Endothelial cell (in vitro differentiated cells): Measurements from ENCODE around the gene ZNF641. TPM values are rescaled to one million over a fixed set of nuclear protein-coding genes. Genes with fewer than 3 reads are reported as not detected.

Source experiments
- DNase-seq: peaks from one replicate; pipeline ENCODE4 v3.0.0; 2021; ENCODE audit warnings: low spot score
- H3K27ac Mint-ChIP-seq: one replicate; pipeline ENCODE4 v1.8.0; 2021; ENCODE audit warnings: mixed read lengths, inconsistent platforms; ENCODE audit not compliant: unreplicated experiment
- H3K27me3 Mint-ChIP-seq: one replicate; pipeline ENCODE4 v1.8.0; 2021; ENCODE audit warnings: mild to moderate bottlenecking, moderate library complexity, mixed read lengths, inconsistent platforms; ENCODE audit not compliant: unreplicated experiment
- H3K36me3 Mint-ChIP-seq: one replicate; pipeline ENCODE4 v1.8.0; 2021; ENCODE audit warnings: mild to moderate bottlenecking, low read depth, mixed read lengths, inconsistent platforms; ENCODE audit not compliant: unreplicated experiment
- H3K4me1 Mint-ChIP-seq: one replicate; pipeline ENCODE4 v1.8.0; 2021; ENCODE audit warnings: mild to moderate bottlenecking, mixed read lengths, inconsistent platforms; ENCODE audit not compliant: unreplicated experiment
- H3K4me3 Mint-ChIP-seq: one replicate; pipeline ENCODE4 v1.8.0; 2021; ENCODE audit warnings: mild to moderate bottlenecking, mixed read lengths, inconsistent platforms; ENCODE audit not compliant: unreplicated experiment
- H3K9me3 Mint-ChIP-seq: one replicate; pipeline ENCODE4 v1.8.0; 2021; ENCODE audit warnings: mixed read lengths, inconsistent platforms; ENCODE audit not compliant: unreplicated experiment
- CTCF ChIP-seq: fragments of 200-600 bp; sonication (generic); IDR thresholded peaks from one replicate; pipeline ENCODE4 v1.5.0; 2021; ENCODE audit warnings: antibody characterized with exemption; ENCODE audit not compliant: unreplicated experiment
- total RNA-seq: library from RNA; stranded (reverse); fragmentation: NEBNext Ultra II Directional; extraction: Animal tissue kit (Norgen Biotek cat#: 25700); gene quantifications from one replicate; pipeline ENCODE4 v1.2.1, GENCODE V29; 2021; ENCODE audit not compliant: unreplicated experiment

ZNF641 gene
- total RNA-seq, 1 donor from 2014 or later = 35.3 TPM

DNA sequence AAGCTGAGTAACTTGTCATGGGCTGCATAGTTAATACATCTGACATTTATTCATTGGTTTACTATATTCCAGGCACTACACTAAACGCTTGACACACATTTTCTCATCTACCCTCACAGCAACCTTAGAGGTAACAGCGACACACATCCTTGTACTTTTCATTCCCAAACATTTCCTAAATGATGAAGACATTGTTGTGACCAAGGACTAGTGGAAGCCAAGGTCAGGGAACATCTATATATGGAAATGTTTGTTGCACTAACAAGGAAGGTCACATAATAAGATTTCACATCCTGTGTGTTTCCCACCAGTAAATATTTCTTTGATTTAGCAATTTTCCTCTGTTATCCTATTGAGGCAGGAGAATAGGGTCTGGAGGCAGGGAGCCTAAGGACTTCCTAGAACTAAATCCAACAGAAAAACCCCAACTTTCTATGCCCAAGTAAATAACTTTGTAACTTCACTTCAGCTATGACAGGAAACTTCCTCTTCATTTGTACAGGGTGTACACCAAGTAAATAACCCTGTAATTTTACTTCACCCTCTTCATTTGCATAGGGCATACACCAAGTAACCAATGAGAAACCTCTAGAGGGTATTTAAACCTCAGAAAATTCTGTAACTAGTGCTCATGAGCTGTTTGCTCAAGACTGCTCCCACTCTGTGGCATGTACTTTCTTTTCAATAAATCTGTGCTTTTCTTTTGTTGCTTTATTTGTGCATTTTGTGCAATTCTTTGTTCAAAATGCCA, 48.4 kb downstream of the ZNF641 start:
- TF ChIP-seq CTCF = no peak
- peaks cover 2% of the 10 kb centered on the region for H3K4me1 Mint-ChIP-seq
- no peak for DNase-seq
- no peaks in the 10 kb centered on the region for H3K9me3 Mint-ChIP-seq
- no peaks in the 10 kb centered on the region for H3K27me3 Mint-ChIP-seq
- H3K27ac Mint-ChIP-seq = no peak overlapping the region
- H3K4me3 Mint-ChIP-seq = no peak overlapping the region
- H3K36me3 Mint-ChIP-seq = no peaks in the 10 kb centered on the region

DNA sequence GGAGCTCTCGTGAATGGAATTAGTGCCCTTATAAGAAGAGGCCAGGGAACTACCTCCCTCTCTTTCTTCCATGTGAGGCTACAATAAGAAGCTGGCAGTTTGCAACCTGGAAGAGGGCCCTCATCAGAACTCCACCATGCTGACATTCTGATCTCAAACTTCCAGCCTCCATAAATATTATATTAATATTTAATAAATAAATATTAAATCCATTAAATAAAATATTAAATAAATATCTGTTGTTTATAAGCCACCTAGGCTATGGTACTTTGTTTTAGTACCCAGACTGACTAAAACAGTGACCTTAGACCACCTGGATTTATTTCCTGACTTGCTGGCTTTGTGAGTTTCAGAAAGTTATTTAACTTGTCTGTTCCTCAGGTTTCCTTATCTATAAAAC, 49.9 kb downstream of the ZNF641 start:
- no peak overlapping the region for H3K4me3 Mint-ChIP-seq
- H3K27ac Mint-ChIP-seq = no peak overlapping the region
- no peak for TF ChIP-seq CTCF
- H3K4me1 Mint-ChIP-seq = peaks cover 10% of the 10 kb centered on the region
- DNase-seq = no peak
- H3K9me3 Mint-ChIP-seq = no peaks in the 10 kb centered on the region
- no peaks in the 10 kb centered on the region for H3K36me3 Mint-ChIP-seq
- no peaks in the 10 kb centered on the region for H3K27me3 Mint-ChIP-seq

- peak overlapping the region; percentile 76 for H3K27ac Mint-ChIP-seq
- peak overlapping the region; percentile 87 for H3K4me3 Mint-ChIP-seq
- no peak for TF ChIP-seq CTCF
- peaks cover 10% of the 10 kb centered on the region for H3K4me1 Mint-ChIP-seq
- DNase-seq = peak; percentile 56
- no peaks in the 10 kb centered on the region for H3K9me3 Mint-ChIP-seq
- no peaks in the 10 kb centered on the region for H3K36me3 Mint-ChIP-seq
- peaks cover 4% of the 10 kb centered on the region for H3K27me3 Mint-ChIP-seq
Observed at GRCh38 chr12:48296586-48297282, 54.0 kb downstream of the ZNF641 start.

- no peak overlapping the region for H3K4me3 Mint-ChIP-seq
- no peak for TF ChIP-seq CTCF
- no peaks in the 10 kb centered on the region for H3K36me3 Mint-ChIP-seq
- DNase-seq = no peak
- peaks cover 5% of the 10 kb centered on the region for H3K4me1 Mint-ChIP-seq
- peaks cover 4% of the 10 kb centered on the region for H3K27me3 Mint-ChIP-seq
- H3K9me3 Mint-ChIP-seq = no peaks in the 10 kb centered on the region
- no peak overlapping the region for H3K27ac Mint-ChIP-seq
Observed at GRCh38 chr12:48292040-48292439, 58.7 kb downstream of the ZNF641 start.

- no peak for TF ChIP-seq CTCF
- Mint-ChIP-seq H3K4me1 (peaks cover 2% of the 10 kb centered on the region), H3K27me3 (peaks cover 4% of the 10 kb centered on the region), H3K4me3 (no peak overlapping the region), H3K9me3 (no peaks in the 10 kb centered on the region), H3K27ac (no peak overlapping the region), H3K36me3 (no peaks in the 10 kb centered on the region)
- DNase-seq = no peak
Observed at GRCh38 chr12:48291511-48291910, 59.2 kb downstream of the ZNF641 start.
